Globus pallidus (tissue), 1 donor: Measurements from ENCODE around the gene GET4.
"Not testable (repeated sequence)": the region's sequence is repeated elsewhere in the genome, so short reads cannot be mapped to it uniquely, and the experiment has no call there.

Experiments
- DNase-seq: peaks from one replicate; pipeline ENCODE4 v3.0.0-alpha.2; 2015; ENCODE audit warnings: low spot score

GET4 gene

GRCh38 chr7:915291-916218 lies 39.2 kb downstream of the GET4 start:
- no peak for DNase-seq

- DNase-seq, result no peak
Measured at GRCh38 chr7:916291-916941, 40.1 kb downstream of the GET4 start.

GRCh38 chr7:917255-918117 lies 41.1 kb downstream of the GET4 start:
- no peak for DNase-seq

- DNase-seq, result no peak
Measured at GRCh38 chr7:918118-918425, 41.7 kb downstream of the GET4 start.

GRCh38 chr7:918441-919113 lies 42.2 kb downstream of the GET4 start:
- no peak for DNase-seq

GRCh38 chr7:919114-919442 lies 42.7 kb downstream of the GET4 start:
- no peak for DNase-seq

- DNase-seq, result no peak
Measured at GRCh38 chr7:919924-920341, 43.6 kb downstream of the GET4 start.

GRCh38 chr7:920351-921070 lies 44.2 kb downstream of the GET4 start:
- no peak for DNase-seq

GRCh38 chr7:921071-921461 lies 44.7 kb downstream of the GET4 start:
- DNase-seq, result no peak

GRCh38 chr7:921581-922333 lies 45.4 kb downstream of the GET4 start:
- no peak for DNase-seq

- DNase-seq, result no peak
Measured at GRCh38 chr7:922334-923107, 46.2 kb downstream of the GET4 start.

- DNase-seq, result no peak
Measured at GRCh38 chr7:923108-924041, 47.0 kb downstream of the GET4 start.

- not testable (repeated sequence) for DNase-seq
Measured at GRCh38 chr7:924042-924441, 47.7 kb downstream of the GET4 start.

GRCh38 chr7:924541-925231 lies 48.3 kb downstream of the GET4 start:
- no peak for DNase-seq

- no peak for DNase-seq
Measured at GRCh38 chr7:925601-926000, 49.2 kb downstream of the GET4 start.

GRCh38 chr7:926061-927030 lies 50.0 kb downstream of the GET4 start:
- peak; percentile 85 for DNase-seq
